Measurements from ENCODE around the gene VEGFA.

VEGFA gene

GRCh38 chr6:43821101-43821886 is 51.3 kb downstream of the VEGFA start:
- peak; percentile 7 for DNase-seq (ENCODE audit: low spot score)

- DNase-seq (ENCODE audit: low spot score): no peak
Measured at GRCh38 chr6:43823390-43823789, 53.4 kb downstream of the VEGFA start.

- no peak for DNase-seq (ENCODE audit: low spot score)
Measured at GRCh38 chr6:43823879-43824702, 54.1 kb downstream of the VEGFA start.

- DNase-seq (ENCODE audit: low spot score): no peak
Measured at GRCh38 chr6:43824703-43825064, 54.7 kb downstream of the VEGFA start.

- no peak for DNase-seq (ENCODE audit: low spot score)
Measured at GRCh38 chr6:43825187-43826115, 55.4 kb downstream of the VEGFA start.

- DNase-seq (ENCODE audit: low spot score): no peak
Measured at GRCh38 chr6:43826730-43827129, 56.7 kb downstream of the VEGFA start.

- DNase-seq (ENCODE audit: low spot score): no peak
Measured at GRCh38 chr6:43827898-43828297, 57.9 kb downstream of the VEGFA start.

- no peak for DNase-seq (ENCODE audit: low spot score)
Measured at GRCh38 chr6:43828711-43829110, 58.7 kb downstream of the VEGFA start.

GRCh38 chr6:43829470-43829869 is 59.5 kb downstream of the VEGFA start:
- DNase-seq (ENCODE audit: low spot score): no peak

GRCh38 chr6:43830775-43831174 is 60.8 kb downstream of the VEGFA start:
- no peak for DNase-seq (ENCODE audit: low spot score)

- DNase-seq (ENCODE audit: low spot score): no peak
Measured at GRCh38 chr6:43831191-43831590, 61.2 kb downstream of the VEGFA start.

GRCh38 chr6:43833223-43833995 is 63.4 kb downstream of the VEGFA start:
- DNase-seq (ENCODE audit: low spot score): peak; percentile 42

- DNase-seq (ENCODE audit: low spot score): no peak
Measured at GRCh38 chr6:43833996-43834390, 64.0 kb downstream of the VEGFA start.

- no peak for DNase-seq (ENCODE audit: low spot score)
Measured at GRCh38 chr6:43834528-43835155, 64.6 kb downstream of the VEGFA start.

- no peak for DNase-seq (ENCODE audit: low spot score)
Measured at GRCh38 chr6:43835872-43836419, 65.9 kb downstream of the VEGFA start.
